ENCODE results near the gene KRAS. TPM values are rescaled to one million over a fixed set of nuclear protein-coding genes. Genes with fewer than 3 reads are reported as not detected.
A peak's percentile ranks its signal among the peaks of the same experiment; 100 is the strongest.

The KRAS gene
- total and polyA plus RNA-seq, 2 of the 13 experiments (the other 11 are each of a cell fraction or from before 2014, with no cell fraction given), result 6.5 to 9.8 TPM

DNA sequence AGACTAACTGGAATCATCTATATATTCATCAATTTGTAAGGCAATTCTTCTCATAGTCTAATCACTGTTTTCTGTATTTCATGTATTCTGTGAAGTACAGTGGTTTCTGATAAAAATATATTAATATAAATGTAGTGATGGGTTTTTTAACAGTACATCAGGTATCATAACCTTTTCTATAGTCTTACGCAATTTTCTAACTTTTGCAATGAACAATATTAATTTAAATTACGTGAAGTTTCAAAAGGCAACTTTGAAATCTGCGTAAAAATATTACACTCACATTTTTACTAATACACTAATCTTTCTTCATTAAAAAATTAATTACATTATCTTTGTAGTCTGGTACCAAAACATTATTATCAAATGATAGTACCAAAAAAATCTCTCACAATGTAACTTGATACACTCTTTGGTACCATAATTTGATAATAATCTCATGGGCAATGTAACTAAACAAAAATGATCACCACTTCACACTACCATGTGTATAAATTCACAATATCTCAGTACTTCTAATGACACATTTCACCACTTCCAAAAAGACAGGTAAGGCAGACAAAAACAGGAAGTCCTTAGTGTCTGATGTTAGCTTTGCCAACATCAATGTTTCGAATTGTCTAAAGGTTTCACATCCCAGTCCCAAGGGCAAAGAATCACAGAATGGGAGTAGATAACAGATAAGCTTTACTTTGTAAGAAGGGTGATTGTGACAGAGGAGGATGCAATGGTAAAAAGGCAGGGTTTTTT is 64.5 kb downstream of the KRAS start:
- H3K9me3 ChIP-seq (ENCODE audit: low read length), result no peaks in the 10 kb centered on the region
- H3K4me3 ChIP-seq (replicated peaks in 1 of 3; ENCODE audit: insufficient read depth in 1 of 3, low read depth in 2 of 3, low read length in 3 of 3), result no peak overlapping the region
- H3K27me3 ChIP-seq (ENCODE audit: control insufficient read depth in 1 of 2, insufficient read depth in 2 of 2, low read length in 2 of 2), result no peaks in the 10 kb centered on the region
- 49% methylated on average over 4 of the region's 4 CpGs for WGBS (ENCODE audit: low lambda C conversion rate)
- FAIRE-seq (no peak), DNase-seq (ENCODE audit: low spot score) (peak; percentile 43), ATAC-seq (no peak)
- no TSS peak for BruUV-seq (replicated peaks)
- POLR2A ChIA-PET, result no interaction called here
- H2AFZ ChIP-seq (ENCODE audit: low read length), result no peak overlapping the region
- no peaks in the 10 kb centered on the region for H3K79me2 ChIP-seq (ENCODE audit: insufficient read depth, low read length)
- TF ChIP-seq SMYD3 (CRISPR knock-in tag; IDR thresholded peaks at IDR 0.05) (no peak), ZNF570 (CRISPR knock-in tag; IDR thresholded peaks at IDR 0.05; ENCODE audit: borderline replicate concordance) (no peak), CEBPB (IDR thresholded peaks at IDR 0.05; ENCODE audit: borderline replicate concordance, low read depth, low read length) (peak; percentile 45; the same call in 1 of the 2 replicates), FOXP1 (IDR thresholded peaks at IDR 0.05) (no peak), FOXP1 (CRISPR knock-in tag; IDR thresholded peaks at IDR 0.05) (no peak)
- TF ChIP-seq, protein P1, sequence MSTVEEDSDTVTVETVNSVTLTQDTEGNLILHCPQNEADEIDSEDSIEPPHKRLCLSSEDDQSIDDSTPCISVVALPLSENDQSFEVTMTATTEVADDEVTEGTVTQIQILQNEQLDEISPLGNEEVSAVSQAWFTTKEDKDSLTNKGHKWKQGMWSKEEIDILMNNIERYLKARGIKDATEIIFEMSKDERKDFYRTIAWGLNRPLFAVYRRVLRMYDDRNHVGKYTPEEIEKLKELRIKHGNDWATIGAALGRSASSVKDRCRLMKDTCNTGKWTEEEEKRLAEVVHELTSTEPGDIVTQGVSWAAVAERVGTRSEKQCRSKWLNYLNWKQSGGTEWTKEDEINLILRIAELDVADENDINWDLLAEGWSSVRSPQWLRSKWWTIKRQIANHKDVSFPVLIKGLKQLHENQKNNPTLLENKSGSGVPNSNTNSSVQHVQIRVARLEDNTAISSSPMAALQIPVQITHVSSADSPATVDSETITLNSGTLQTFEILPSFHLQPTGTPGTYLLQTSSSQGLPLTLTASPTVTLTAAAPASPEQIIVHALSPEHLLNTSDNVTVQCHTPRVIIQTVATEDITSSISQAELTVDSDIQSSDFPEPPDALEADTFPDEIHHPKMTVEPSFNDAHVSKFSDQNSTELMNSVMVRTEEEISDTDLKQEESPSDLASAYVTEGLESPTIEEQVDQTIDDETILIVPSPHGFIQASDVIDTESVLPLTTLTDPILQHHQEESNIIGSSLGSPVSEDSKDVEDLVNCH (CRISPR knock-in tag; IDR thresholded peaks at IDR 0.05), result no peak
- TF ChIP-seq, protein P2, sequence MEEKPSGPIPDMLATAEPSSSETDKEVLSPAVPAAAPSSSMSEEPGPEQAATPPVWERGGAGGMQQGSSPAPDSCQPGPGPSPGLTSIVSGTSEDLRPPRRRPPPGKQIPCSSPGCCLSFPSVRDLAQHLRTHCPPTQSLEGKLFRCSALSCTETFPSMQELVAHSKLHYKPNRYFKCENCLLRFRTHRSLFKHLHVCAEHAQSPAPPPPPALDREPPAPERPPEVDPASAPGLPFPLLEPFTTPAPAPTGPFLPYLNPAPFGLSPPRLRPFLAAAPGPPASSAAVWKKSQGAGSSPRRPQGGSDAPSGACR (CRISPR knock-in tag; IDR thresholded peaks at IDR 0.05), result no peak
- peak overlapping the region; percentile 36; the same call in 1 of the 2 replicates for H3K4me2 ChIP-seq (ENCODE audit: low read depth, low read length)
- no peak overlapping the region for H3K27ac ChIP-seq (ENCODE audit: extremely low read length, insufficient read depth, low read length)
- peaks cover 9% of the 10 kb centered on the region for H3K4me1 ChIP-seq (ENCODE audit: insufficient read depth, low read length)
- H3K9ac ChIP-seq (ENCODE audit: insufficient read depth, low read depth, low read length), result no peak overlapping the region
- in situ Hi-C loops (cut with HindIII; ENCODE audit: extremely low pct_ligation_motif_present, low pct_unique_long_range_greater_than_20kb) (no loop called here), intact Hi-C loops (cut with micrococcal nuclease; ENCODE audit: unreplicated experiment) (no loop called here)
- CTCF ChIA-PET (ENCODE audit: low intra/inter-chr PET ratio, low total read pairs), result no interaction called here
- no peaks in the 10 kb centered on the region for H3K36me3 ChIP-seq (replicated peaks in 1 of 2; ENCODE audit: control insufficient read depth in 1 of 2, insufficient read depth in 2 of 2, low read length in 2 of 2)
- H4K20me1 ChIP-seq (ENCODE audit: insufficient read depth, low read length), result no peaks in the 10 kb centered on the region
